Sigmoid colon (tissue), 4 donors: ENCODE measurements around the gene OGN.

ENCODE experiments used
- EP300 ChIP-seq, 4 donors: sonication (generic); formaldehyde crosslinking; IDR thresholded peaks; one replicate each; pipeline ENCODE4 v1.6.1; 2017; ENCODE audit warnings: antibody characterized with exemption in 4 of 4
- POLR2A ChIP-seq, 2 donors: fragments of 450-650 bp; IDR thresholded peaks; one replicate each; pipeline ENCODE4 v1.6.1; 2016; ENCODE audit warnings: antibody characterized with exemption in 2 of 2, mild to moderate bottlenecking in 2 of 2, moderate library complexity in 2 of 2
- POLR2AphosphoS5 ChIP-seq, 4 donors: sonication (generic); formaldehyde crosslinking; IDR thresholded peaks; one replicate each; pipeline ENCODE4 v1.6.1; 2017; ENCODE audit warnings: antibody characterized with exemption in 4 of 4
- TF ChIP-seq, protein P1 (sequence below), 4 experiments: fragments of 450-650 bp in 3 of 4; fragments of 200-600 bp in 1 of 4; IDR thresholded peaks; one replicate each; pipeline ENCODE4 v1.5.1; 2016 to 2019; ENCODE audit warnings: antibody characterized with exemption in 4 of 4, mild to moderate bottlenecking in 3 of 4, moderate library complexity in 2 of 4

GRCh38 chr9:92349771-92350739, 54.3 kb downstream of the OGN start:
- TF ChIP-seq, protein P1, sequence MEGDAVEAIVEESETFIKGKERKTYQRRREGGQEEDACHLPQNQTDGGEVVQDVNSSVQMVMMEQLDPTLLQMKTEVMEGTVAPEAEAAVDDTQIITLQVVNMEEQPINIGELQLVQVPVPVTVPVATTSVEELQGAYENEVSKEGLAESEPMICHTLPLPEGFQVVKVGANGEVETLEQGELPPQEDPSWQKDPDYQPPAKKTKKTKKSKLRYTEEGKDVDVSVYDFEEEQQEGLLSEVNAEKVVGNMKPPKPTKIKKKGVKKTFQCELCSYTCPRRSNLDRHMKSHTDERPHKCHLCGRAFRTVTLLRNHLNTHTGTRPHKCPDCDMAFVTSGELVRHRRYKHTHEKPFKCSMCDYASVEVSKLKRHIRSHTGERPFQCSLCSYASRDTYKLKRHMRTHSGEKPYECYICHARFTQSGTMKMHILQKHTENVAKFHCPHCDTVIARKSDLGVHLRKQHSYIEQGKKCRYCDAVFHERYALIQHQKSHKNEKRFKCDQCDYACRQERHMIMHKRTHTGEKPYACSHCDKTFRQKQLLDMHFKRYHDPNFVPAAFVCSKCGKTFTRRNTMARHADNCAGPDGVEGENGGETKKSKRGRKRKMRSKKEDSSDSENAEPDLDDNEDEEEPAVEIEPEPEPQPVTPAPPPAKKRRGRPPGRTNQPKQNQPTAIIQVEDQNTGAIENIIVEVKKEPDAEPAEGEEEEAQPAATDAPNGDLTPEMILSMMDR (IDR thresholded peaks at IDR 0.05), result no peak
- TF ChIP-seq POLR2AphosphoS5 (IDR thresholded peaks at IDR 0.05) (peak in 3 of 4 donors; percentile 48 to 73 (median 70)), EP300 (IDR thresholded peaks at IDR 0.05) (no peak), POLR2A (IDR thresholded peaks at IDR 0.05) (no peak)
